Measurements from ENCODE around the gene FRMD1.
A peak's percentile ranks its signal among the peaks of the same experiment; 100 is the strongest.

FRMD1 gene

DNA sequence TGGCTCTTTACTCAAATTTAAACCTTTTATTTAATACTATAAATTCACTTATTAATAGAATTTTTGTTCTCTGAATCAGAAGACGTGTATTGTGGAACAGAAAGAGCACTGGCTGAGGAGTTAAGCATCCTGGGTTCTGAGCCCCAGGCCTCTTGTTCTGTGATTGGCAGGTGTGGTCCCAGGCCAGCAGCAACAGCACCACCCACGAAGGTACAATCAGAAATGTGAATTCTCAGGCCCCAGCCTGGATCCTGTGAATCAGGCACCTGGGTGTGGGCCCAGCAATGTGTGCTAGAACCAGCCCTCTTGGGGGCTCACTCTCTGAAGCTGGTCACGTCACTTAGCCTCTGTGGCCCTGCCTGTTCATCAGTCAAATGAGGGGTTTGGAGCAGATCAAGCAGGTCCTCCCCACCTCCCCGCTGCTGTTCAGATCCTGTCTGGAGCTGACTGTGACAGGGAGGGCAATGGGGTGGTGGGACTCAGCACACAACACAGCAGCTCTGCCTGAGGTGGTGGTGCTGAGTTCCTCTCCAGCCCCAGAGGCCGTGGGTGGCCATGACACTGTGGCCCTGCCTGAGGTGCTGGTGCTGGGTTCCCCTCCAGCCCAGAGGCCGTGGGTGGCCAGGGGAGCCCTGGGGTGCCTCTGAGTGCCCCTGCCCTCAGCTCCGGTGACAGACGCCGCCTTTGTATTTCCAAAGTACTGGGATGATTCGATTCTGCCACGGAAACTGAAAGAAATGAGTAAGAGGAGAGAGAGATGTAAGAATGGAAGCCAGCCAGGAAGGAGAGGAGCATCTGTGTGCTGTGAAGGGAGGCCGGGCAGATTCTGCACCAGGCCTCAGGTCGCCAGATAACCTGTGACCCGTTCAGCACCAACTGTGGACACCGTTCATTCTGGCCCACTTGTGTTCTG lies 41.6 kb upstream of the FRMD1 start:
- no peak overlapping the region for H3K27ac ChIP-seq (ENCODE audit: extremely low read depth, low read depth, low read length)
- TF ChIP-seq, protein P1, sequence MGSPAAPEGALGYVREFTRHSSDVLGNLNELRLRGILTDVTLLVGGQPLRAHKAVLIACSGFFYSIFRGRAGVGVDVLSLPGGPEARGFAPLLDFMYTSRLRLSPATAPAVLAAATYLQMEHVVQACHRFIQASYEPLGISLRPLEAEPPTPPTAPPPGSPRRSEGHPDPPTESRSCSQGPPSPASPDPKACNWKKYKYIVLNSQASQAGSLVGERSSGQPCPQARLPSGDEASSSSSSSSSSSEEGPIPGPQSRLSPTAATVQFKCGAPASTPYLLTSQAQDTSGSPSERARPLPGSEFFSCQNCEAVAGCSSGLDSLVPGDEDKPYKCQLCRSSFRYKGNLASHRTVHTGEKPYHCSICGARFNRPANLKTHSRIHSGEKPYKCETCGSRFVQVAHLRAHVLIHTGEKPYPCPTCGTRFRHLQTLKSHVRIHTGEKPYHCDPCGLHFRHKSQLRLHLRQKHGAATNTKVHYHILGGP (tag by site-specific recombination; IDR thresholded peaks at IDR 0.05) = no peak
- TF ChIP-seq ZNF23 (tag by site-specific recombination; IDR thresholded peaks at IDR 0.05; ENCODE audit: borderline replicate concordance) (no peak), ZNF174 (tag by site-specific recombination; IDR thresholded peaks at IDR 0.05) (no peak), ZNF660 (tag by site-specific recombination; IDR thresholded peaks at IDR 0.05) (no peak), ZNF600 (tag by site-specific recombination; IDR thresholded peaks at IDR 0.05) (no peak), HOXA7 (CRISPR knock-in tag; IDR thresholded peaks at IDR 0.05; ENCODE audit: borderline replicate concordance) (no peak), ZNF473 (tag by site-specific recombination; IDR thresholded peaks at IDR 0.05) (no peak)
- TF ChIP-seq, protein P2, sequence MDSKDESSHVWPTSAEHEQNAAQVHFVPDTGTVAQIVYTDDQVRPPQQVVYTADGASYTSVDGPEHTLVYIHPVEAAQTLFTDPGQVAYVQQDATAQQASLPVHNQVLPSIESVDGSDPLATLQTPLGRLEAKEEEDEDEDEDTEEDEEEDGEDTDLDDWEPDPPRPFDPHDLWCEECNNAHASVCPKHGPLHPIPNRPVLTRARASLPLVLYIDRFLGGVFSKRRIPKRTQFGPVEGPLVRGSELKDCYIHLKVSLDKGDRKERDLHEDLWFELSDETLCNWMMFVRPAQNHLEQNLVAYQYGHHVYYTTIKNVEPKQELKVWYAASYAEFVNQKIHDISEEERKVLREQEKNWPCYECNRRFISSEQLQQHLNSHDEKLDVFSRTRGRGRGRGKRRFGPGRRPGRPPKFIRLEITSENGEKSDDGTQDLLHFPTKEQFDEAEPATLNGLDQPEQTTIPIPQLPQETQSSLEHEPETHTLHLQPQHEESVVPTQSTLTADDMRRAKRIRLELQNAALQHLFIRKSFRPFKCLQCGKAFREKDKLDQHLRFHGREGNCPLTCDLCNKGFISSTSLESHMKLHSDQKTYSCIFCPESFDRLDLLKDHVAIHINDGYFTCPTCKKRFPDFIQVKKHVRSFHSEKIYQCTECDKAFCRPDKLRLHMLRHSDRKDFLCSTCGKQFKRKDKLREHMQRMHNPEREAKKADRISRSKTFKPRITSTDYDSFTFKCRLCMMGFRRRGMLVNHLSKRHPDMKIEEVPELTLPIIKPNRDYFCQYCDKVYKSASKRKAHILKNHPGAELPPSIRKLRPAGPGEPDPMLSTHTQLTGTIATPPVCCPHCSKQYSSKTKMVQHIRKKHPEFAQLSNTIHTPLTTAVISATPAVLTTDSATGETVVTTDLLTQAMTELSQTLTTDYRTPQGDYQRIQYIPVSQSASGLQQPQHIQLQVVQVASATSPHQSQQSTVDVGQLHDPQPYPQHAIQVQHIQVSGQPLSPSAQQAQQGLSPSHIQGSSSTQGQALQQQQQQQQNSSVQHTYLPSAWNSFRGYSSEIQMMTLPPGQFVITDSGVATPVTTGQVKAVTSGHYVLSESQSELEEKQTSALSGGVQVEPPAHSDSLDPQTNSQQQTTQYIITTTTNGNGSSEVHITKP (tag by site-specific recombination; IDR thresholded peaks at IDR 0.05) = no peak
- TF ChIP-seq, protein P3, sequence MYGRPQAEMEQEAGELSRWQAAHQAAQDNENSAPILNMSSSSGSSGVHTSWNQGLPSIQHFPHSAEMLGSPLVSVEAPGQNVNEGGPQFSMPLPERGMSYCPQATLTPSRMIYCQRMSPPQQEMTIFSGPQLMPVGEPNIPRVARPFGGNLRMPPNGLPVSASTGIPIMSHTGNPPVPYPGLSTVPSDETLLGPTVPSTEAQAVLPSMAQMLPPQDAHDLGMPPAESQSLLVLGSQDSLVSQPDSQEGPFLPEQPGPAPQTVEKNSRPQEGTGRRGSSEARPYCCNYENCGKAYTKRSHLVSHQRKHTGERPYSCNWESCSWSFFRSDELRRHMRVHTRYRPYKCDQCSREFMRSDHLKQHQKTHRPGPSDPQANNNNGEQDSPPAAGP (tag by site-specific recombination; IDR thresholded peaks at IDR 0.05) = no peak
- H3K9me3 ChIP-seq (ENCODE audit: control insufficient read depth, insufficient read depth, low read depth, low read length) = no peaks in the 10 kb centered on the region
- H3K36me3 ChIP-seq (ENCODE audit: control insufficient read depth in 2 of 2, insufficient read depth in 1 of 2, low read length in 2 of 2) = no peaks in the 10 kb centered on the region
- CTCF ChIA-PET = interaction anchor here (0.7 kb wide), 1 partner anchor 67 kb away, joined by 4 read pairs; no protein-coding TSS in a partner anchor
- H3K4me1 ChIP-seq (ENCODE audit: control insufficient read depth, insufficient read depth, low read length) = no peaks in the 10 kb centered on the region
- H3K4me3 ChIP-seq (ENCODE audit: low read depth, low read length) = no peak overlapping the region
- POLR2A ChIA-PET = no interaction called here

DNA sequence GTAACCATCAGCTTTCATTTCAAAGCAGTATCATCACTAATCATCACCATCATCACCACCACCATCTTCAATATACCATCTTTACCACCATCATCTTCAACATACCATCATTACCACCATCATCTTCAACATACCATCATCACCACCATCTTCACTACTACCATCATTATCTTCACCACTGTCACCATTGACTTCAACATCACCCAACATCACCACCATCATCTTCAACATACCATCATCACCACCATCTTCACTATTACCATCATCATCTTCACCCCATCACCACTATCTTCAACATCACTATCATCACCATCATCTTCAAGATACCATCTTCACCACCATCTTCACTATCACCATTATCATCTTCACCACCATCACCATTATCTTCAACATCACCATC lies 40.5 kb upstream of the FRMD1 start:
- CTCF ChIA-PET = interaction anchor here (0.8 kb wide), 1 partner anchor 135 kb away, joined by 3 read pairs; no protein-coding TSS in a partner anchor
- no peaks in the 10 kb centered on the region for H3K9me3 ChIP-seq (ENCODE audit: control insufficient read depth, insufficient read depth, low read depth, low read length)
- H3K4me3 ChIP-seq (ENCODE audit: low read depth, low read length) = no peak overlapping the region
- no peak overlapping the region for H3K27ac ChIP-seq (ENCODE audit: extremely low read depth, low read depth, low read length)
- POLR2A ChIA-PET = no interaction called here
- H3K4me1 ChIP-seq (ENCODE audit: control insufficient read depth, insufficient read depth, low read length) = no peaks in the 10 kb centered on the region
- TF ChIP-seq ZNF19 (tag by site-specific recombination; IDR thresholded peaks at IDR 0.05; ENCODE audit: low read depth) = no peak
- no peak for TF ChIP-seq ZNF146 (tag by site-specific recombination; IDR thresholded peaks at IDR 0.05)
- TF ChIP-seq ZNF707 (tag by site-specific recombination; IDR thresholded peaks at IDR 0.05) = 0 out of 2 replicates have a peak, but pooled peaks have one; percentile 11
- TF ChIP-seq ZNF785 (tag by site-specific recombination; IDR thresholded peaks at IDR 0.05) = peak; percentile 61; the same call in 1 of the 2 replicates
- no peak for TF ChIP-seq ZBTB7A (tag by site-specific recombination; IDR thresholded peaks at IDR 0.05; ENCODE audit: low read depth)
- TF ChIP-seq SP2 (tag by site-specific recombination; IDR thresholded peaks at IDR 0.05) = no peak
- TF ChIP-seq YY2 (tag by site-specific recombination; IDR thresholded peaks at IDR 0.05) = peak; percentile 48; the same call in 1 of the 2 replicates
- TF ChIP-seq, protein P4, sequence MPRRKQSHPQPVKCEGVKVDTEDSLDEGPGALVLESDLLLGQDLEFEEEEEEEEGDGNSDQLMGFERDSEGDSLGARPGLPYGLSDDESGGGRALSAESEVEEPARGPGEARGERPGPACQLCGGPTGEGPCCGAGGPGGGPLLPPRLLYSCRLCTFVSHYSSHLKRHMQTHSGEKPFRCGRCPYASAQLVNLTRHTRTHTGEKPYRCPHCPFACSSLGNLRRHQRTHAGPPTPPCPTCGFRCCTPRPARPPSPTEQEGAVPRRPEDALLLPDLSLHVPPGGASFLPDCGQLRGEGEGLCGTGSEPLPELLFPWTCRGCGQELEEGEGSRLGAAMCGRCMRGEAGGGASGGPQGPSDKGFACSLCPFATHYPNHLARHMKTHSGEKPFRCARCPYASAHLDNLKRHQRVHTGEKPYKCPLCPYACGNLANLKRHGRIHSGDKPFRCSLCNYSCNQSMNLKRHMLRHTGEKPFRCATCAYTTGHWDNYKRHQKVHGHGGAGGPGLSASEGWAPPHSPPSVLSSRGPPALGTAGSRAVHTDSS (tag by site-specific recombination; IDR thresholded peaks at IDR 0.05) = peak; percentile 96
- peak; percentile 81; the same call in 1 of the 2 replicates for TF ChIP-seq ZNF302 (tag by site-specific recombination; IDR thresholded peaks at IDR 0.05; ENCODE audit: low read depth)
- peak; percentile 59; the same call in 1 of the 2 replicates for TF ChIP-seq ZNF175 (tag by site-specific recombination; IDR thresholded peaks at IDR 0.05)
- 0 out of 2 replicates have a peak, but pooled peaks have one; percentile 42 for TF ChIP-seq ZNF211 (tag by site-specific recombination; IDR thresholded peaks at IDR 0.05; ENCODE audit: low read depth)
- no peak for TF ChIP-seq ZNF677 (tag by site-specific recombination; IDR thresholded peaks at IDR 0.05)
- TF ChIP-seq ZNF626 (tag by site-specific recombination; IDR thresholded peaks at IDR 0.05) = no peak
- H3K36me3 ChIP-seq (ENCODE audit: control insufficient read depth in 2 of 2, insufficient read depth in 1 of 2, low read length in 2 of 2) = no peaks in the 10 kb centered on the region
